MM.1S (cell line): ENCODE results near the gene SERPINA9.

Experiments
- EZH2phosphoT487 ChIP-seq: fragments of 300-600 bp; sonication (generic); IDR thresholded peaks from 2 replicates; pipeline ENCODE4 v1.6.1; 2018; ENCODE audit warnings: antibody characterized with exemption, low read length
- TF ChIP-seq, protein P1 (sequence below): fragments of 300-600 bp; sonication (generic); IDR thresholded peaks from 2 replicates; pipeline ENCODE4 v1.5.1; 2016; ENCODE audit warnings: antibody characterized with exemption, low read length, mixed read lengths

DNA sequence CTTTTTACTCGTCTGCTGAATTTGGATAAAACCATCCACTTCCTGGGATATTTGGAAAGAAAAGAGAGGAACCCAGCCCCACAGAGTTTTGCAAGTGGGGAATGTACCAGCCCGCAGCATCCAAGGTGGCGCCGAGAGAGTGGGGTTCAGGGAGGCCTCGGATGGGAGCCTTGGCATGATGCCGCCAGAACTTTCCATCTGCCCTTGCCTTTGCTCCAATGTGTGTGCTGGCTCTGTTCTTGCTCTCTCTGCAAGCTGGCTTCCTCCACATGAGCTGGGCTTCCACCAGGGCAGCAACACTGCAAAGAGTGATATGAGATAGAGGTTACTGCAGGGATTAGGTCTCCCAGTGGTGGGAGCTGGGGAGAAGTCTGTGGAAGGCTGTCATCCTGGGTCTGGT lies 39.9 kb upstream of the SERPINA9 start:
- TF ChIP-seq, protein P1, sequence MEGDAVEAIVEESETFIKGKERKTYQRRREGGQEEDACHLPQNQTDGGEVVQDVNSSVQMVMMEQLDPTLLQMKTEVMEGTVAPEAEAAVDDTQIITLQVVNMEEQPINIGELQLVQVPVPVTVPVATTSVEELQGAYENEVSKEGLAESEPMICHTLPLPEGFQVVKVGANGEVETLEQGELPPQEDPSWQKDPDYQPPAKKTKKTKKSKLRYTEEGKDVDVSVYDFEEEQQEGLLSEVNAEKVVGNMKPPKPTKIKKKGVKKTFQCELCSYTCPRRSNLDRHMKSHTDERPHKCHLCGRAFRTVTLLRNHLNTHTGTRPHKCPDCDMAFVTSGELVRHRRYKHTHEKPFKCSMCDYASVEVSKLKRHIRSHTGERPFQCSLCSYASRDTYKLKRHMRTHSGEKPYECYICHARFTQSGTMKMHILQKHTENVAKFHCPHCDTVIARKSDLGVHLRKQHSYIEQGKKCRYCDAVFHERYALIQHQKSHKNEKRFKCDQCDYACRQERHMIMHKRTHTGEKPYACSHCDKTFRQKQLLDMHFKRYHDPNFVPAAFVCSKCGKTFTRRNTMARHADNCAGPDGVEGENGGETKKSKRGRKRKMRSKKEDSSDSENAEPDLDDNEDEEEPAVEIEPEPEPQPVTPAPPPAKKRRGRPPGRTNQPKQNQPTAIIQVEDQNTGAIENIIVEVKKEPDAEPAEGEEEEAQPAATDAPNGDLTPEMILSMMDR, result no peak
- TF ChIP-seq EZH2phosphoT487, result no peak
